Right kidney (tissue), 1 donor: Measurements from ENCODE around the gene IRF8.
A peak's percentile ranks its signal among the peaks of the same experiment; 100 is the strongest.
"Not testable (repeated sequence)": the region's sequence is repeated elsewhere in the genome, so short reads cannot be mapped to it uniquely, and the experiment has no call there.

Experiments
- DNase-seq: peaks from one replicate; pipeline ENCODE4 v3.0.0-alpha.2; 2016

The IRF8 gene

DNA sequence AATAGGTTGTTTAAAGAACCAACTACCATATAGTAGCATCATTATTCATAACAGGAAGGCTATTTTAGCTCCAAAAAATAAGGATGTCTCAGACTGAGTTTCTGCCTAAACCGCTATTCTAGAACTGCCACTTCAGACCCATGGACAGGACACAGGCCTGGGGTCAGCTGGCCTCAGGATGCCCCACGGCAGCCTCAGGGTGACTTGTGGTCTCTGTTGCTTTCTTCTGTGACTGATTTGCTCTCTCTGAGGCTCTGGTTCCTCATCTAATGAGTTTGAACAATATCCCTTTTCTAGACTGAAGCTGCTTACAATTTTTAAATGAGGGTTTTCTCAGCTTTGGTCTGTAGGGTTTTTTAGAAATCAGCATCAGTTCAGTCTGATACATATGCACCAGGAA lies 31.8 kb upstream of the IRF8 start:
- no peak for DNase-seq

DNA sequence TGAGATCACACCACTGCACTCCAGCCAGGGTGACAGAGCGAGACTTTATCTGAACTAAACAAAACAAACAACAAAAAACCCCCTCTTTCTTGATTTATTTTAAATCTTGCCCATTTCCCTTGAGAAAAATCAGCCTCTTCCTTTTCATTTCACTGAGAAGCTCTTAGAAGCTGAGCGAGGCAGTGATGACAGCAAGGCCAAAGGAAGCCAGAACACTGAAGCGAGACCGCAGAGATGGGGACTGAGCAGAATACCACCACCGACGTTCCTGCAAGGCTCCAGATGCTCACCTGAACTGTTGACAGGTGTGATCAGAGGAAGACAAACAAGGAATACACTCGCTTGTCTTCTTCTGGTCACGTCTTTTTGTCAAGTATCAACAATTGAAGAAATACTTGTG lies 30.5 kb upstream of the IRF8 start:
- DNase-seq, result no peak

DNA sequence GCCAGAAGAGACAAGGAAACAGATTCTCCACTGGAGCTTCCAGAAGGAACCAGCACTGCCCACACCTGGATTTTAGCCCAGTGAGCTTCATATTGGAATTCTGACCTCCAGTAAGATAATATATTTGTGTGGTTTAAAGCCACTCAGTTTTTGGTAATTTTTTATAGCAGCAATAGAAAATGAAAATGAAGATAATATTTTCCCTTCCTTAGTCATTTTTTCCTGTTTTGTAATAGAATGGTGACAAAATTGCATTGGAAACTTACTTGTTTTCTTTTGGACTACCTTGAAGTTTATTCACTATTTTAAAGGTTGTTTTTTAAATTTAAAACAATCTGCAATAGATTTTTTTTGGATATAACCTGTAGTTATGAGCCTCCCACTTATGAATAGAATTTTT lies 29.8 kb upstream of the IRF8 start:
- DNase-seq, result no peak

DNA sequence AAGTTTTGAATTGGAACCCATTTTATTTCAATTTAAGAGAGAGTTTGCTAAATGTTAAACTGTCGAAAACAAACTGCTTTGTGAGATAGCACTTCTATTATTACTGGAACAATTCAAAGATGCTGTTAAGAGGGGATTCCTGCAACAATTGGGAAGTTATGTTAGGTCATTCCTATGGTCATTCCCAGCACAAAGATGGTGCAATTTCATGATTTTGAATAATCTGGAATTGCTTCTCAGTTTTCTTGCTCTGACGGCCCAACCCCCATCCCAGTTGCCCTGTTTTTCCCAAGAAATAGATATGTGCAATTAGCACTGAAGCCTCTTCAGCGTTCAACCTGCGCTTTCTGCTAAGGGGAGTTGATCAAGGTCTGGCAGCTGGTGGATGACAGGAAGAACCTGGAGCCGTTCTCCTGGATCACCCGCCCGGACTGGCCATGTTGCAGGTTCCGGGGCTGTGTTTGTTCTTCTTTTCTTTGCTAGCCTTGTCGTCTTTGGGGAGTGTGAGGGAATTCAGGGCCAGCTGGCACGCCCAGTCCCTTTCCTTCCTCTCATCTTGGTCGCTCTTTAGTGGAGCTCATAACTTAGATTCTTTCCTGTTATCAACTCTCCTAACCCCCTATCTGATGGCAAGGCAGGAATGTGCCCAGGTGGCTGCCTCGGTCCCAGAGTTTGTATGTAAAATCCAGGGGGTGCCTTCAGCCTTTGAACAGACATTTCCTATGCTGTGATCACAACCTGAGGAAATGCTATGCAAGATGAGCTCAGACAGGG lies 29.0 kb upstream of the IRF8 start:
- DNase-seq, result peak; percentile 33

DNA sequence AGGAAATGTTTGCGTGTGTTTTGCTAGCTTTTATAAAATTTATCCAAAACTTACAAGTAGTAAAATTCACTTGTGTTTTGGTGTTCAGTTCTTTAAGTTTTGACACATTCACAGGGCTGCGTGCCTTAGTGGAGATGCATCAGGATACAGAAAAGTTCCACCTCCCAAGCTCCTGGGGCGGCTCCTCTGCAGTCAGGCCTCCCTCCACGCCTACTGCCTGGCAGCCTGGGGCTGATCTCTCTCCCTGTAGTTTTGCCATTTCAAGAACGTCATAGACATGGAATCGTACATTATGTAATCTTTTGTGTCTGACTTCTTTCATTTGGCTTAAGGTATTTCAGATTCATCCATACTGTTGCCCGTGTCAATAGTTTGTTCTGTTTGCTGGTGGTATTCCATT lies 27.2 kb upstream of the IRF8 start:
- DNase-seq, result no peak

DNA sequence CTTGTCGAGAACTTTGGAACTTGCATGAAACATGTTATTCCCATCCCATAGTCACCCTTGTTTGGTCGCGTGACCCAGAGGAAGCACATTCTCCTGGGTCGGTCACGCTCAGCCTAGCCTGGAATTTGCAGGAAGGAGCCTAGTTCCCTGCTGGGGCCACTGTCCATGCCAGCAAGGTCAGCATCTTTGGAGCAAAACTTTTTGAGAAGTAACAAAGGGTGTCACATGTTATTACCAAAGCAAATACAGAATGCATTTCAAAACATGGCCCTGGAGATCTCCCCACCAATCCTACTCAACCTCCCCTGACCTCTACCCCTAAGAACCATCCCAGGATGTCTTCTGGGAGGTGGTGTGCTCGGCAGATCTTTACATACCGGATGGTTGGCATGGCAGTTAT lies 26.2 kb upstream of the IRF8 start:
- DNase-seq, result no peak

DNA sequence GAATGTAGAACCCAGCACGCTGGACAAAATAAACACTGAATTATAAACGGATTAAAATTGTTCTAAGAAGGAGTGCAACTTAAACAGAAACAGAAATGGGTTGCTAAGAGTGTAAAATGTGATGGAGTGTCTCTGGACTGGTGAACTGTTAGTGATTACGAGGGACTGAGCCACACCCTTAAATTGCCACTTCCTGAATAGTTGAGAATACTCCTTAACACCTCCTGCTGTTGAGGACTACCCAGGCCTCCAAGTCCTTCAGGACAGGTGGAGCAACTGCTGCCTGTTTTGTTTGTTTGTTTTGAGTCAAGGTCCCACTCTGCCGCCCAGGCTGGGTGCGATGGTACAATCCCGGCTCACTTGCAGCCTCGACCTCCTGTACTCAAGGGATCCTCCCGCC lies 25.8 kb upstream of the IRF8 start:
- DNase-seq, result no peak

DNA sequence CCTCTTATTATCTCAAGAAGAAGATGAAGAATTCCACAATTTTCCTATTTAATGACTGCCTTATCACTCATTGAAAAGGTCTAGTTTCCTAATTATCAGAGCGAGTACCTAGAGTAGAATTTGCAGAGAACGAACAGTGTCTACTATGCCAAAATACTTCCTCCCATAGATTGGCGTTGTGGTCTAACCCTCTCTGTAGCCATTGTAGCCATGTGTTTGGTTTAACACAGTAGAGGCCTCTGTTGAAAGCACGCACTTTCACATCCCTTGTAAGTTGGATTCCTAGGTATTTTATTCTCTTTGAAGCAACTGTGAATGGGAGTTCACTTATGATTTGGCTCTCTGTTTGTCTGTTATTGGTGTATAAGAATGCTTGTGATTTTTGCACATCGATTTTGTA lies 24.9 kb upstream of the IRF8 start:
- DNase-seq, result not testable (repeated sequence)

DNA sequence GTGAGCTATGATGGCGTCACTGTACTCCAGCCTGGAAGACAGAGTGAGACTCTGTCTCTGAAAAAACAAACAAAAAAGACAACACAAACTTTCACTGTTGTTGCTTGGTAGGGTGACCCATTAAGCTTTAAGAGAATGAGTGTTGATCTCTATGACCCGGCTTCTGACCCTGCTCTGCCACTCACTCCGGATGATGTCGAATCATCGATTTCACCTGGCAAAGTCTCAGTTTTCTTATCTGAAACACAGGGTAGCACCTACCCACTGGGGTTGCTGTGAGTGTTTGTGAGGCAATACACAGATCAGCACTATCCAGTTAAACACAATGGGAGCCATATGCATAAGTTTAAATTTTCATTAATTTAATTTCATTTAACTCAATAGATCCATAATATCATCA lies 20.6 kb upstream of the IRF8 start:
- no peak for DNase-seq

DNA sequence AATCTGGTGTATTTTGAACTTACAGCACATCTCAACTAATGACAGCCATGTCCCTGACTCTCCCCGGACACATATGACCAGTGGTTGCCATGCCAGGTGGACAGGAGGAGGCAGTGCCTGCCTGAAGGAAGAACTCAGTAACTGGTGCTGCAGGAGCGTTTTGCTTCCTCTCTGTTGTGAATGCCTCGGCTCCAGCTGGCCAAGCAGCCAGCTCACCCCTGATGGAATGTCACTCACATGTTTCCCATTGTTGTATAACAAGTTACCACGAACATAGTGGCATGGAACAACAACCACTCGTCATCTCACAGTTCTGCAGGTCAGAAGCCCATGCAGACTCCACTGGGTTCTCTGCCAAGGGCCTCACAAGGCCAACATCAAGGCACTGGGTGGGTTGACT lies 20.1 kb upstream of the IRF8 start:
- no peak for DNase-seq

DNA sequence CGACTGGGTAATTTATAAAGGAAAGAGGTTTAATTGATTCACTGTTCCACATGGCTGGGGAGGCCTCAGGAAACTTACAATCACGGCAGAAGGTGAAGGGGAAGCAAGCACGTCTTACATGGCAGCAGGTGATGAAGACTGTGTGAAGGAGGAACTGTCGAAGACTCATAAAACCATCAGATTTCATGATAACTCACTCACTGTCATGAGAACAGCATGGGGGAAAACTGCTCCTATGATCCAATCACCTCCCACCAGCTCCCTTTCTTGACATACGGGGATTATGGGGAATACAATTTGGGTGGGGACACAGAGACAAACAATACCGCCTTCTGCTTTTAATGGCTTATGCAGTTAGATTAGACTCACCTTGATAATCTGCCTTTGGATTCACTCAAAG lies 19.4 kb upstream of the IRF8 start:
- DNase-seq, result no peak

DNA sequence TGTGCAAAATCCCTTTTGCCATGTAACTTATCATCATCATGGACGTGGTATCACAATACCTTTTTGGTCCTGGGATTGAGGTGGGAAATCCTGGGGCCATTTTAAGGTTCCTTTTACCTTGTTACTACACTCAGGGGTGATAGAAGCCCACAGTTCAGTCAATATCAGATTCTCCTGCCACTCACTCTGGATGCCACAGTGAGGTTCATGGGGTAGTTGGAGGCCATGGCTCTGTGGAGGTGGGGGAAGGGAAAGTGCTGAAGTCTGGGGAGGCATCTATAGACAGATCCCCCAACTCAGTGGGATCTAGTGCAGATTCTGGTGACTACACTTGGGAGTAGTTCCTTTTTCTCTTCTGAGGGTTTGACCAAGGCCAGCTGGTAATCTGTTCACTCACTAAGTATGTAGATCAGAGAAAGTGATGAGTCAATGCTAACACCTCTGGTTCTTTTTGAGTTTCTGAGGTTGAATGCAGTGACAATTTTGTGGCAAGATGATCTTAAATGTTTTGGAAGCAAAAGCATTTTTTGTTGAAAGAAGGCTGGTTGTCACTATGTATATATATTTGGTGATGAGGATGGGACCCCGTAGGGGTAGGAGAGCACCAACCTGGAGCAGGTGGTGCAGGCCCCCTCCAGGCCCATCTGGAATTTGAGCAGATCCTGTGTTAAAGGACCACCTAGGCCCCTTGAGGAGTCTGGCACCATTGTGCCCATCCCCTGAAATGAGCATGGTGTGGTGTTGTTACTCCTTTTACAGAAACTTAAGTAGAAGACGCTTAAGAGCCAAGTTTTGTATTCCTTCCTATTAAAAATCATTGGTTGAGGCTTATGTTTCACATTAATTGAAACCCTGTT lies 18.8 kb upstream of the IRF8 start:
- DNase-seq, result no peak

DNA sequence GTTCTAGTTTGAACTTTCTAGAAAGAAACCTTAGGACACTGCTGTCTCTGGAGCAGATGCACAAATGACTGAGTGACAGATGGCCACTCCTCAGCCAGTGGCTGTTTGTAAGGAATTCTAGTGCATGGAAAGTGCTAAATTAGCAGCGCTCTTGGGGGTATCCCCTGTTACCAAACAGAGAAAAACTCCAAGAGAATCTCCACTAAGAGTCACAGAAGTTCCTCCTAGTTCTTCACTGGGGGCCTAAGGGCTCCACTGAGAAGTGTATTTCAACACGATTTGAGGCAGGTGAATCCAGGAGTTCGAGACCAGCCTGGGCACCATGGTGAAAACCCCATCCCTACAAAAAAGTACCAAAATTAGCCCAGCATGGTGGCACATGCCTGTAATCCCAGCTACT lies 18.1 kb upstream of the IRF8 start:
- no peak for DNase-seq

DNA sequence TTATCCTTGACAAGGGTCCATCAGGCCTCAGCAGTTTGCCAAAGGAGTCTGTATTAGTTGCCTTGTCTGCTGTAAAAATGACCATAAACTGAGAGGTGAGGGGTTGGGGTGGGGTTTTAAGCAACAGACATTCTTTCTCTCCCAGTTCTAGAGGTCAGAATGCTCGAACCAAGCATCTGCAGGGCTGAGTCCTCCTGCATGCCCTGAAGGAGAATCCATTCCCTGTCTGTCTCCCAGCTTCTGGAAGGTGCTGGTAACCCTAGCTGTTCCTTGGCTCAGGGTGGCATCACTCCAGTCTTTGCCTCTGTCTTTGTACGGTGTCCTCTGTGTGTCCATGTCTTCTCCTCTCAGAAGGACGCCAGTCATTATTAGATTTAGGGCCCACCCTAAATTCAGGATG lies 17.5 kb upstream of the IRF8 start:
- DNase-seq, result no peak

DNA sequence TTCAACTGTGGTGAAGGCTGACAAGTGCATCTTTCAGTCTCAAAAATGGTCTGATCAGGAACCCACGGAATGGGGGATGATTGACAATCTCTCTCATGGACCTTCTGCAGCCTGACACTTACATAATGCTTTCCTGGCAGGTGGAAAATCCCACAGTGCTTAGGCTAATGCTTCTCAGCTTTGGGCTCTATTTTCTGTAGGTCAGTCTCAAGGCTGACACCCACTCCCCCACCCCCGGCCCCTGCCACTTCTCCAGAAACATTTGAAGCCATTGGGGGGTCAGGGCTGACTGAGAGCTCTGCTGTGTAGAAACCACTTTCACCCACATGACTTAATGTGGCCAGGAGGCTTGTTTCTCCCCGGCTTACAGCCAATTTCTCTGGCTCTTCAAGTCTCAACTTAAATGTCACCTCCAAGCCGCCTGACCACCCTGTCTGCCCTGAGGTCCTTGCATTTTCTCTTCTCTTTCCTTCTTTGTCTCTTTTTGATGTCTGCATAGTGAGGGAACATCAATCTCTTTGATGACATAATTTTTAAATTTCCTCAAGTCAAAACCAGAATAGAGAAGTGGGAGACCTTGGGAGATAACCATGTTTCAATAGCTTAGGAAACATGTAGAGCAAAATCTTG lies 16.7 kb upstream of the IRF8 start:
- DNase-seq, result no peak

DNA sequence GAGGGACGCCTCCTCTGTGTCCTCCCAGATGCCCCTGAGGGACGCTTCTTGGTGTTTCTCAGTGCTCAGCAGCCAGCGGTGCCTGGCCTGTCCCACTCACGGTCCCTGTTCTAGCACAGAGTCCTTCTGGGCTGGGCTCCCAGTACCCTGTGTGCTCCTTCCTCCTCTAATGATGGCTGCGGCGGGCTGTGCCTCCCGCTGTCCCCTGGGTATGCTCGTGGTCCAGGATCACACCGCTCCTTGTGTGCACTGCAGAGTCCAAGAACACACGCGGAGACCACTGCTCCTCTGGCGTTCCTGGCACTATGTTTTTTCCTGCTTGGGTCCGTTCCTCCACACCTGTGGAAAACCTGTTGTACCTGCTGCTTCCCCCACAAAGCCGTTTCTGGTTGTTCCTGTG lies 15.1 kb upstream of the IRF8 start:
- DNase-seq, result no peak

DNA sequence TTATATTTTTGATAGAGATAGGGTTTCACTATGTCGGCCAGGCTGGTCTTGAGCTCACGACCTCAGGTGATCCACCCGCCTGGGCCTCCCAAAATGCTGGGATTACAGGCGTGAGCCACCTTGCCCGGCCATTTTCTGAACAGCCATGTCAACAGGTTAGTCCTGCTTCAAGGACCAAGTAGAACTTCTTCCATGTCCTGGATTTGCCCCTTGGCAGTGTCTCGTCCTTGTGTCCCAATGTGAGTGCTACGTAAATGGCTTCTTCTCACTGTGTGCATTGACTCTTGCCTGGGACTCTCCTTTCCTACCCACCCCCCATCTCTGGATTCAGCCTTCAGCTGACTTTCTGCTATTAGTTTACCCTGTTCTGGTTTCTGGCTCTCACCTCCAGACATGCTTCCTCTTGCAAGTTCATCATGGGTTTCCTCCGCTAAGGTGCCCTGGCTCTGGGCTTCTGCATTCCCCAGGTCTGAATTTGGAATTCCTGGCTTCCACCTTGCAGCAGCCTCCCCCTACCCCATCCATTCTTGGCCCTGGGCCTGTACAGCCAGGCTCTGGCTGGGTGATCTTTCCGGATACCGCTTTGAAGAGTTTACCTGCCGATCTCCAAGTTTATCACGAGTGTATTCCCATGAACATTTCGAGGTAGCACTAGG lies 14.0 kb upstream of the IRF8 start:
- DNase-seq, result no peak

DNA sequence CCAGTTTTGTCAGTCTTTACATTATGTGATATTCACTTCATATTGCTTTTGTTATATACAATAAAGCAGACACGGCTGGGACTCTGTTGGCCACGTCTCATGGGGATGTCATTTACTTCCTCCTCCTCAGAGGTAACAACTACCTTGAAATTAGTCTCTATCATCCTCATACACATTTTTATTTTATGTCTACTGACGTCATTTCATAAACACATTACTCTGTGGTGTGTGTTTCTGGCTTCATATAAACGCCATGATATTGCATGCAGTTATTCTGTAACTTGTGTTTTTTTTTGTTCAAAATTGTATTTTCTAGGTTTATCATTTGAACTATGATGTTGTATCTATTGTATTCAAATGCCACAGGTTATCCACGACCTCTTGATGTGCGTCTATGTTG lies 13.4 kb upstream of the IRF8 start:
- DNase-seq, result no peak

DNA sequence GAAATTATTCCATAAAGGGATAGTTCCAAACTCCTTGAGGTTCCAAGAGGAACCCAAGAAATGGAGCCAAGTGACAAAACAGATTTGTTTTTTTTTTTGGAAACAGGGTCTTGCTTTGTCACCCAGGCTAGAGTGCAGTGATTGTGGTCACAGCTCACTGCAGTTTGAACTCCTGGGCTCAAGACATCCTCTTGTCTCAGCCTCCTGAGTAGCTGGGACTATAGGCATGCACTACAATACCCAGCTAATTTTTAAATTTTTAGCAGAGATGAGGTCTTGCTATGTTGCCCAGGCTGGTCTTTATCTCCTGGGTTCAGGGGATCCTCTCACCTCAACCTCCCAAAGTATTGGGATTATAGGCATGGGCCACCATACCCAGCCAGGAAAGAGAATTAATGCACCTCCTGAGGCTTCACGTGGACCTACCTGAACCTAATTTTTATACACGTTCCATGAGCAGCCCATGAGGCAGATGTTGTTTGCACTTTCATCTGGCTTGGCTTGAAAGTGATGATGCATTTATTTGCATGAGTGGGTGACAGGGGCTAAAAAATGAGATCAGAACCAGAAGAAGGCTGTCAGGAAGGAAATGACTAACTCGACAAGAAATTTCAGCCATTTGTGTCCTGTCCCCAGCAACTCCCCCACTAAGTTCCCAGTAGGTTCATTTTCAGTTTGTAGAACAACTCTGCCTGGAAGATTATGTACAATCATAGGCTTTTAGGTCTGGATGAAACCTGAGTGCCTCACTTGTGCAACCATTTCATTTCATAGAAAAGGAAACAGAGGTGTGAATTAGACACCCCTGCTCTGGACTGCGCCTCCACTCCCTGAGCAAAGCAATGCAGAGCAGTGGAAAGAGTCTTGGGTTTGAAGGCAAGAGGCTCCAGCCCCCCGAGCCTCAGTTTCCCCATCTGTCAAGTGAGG lies 10.3 kb upstream of the IRF8 start:
- no peak for DNase-seq

DNA sequence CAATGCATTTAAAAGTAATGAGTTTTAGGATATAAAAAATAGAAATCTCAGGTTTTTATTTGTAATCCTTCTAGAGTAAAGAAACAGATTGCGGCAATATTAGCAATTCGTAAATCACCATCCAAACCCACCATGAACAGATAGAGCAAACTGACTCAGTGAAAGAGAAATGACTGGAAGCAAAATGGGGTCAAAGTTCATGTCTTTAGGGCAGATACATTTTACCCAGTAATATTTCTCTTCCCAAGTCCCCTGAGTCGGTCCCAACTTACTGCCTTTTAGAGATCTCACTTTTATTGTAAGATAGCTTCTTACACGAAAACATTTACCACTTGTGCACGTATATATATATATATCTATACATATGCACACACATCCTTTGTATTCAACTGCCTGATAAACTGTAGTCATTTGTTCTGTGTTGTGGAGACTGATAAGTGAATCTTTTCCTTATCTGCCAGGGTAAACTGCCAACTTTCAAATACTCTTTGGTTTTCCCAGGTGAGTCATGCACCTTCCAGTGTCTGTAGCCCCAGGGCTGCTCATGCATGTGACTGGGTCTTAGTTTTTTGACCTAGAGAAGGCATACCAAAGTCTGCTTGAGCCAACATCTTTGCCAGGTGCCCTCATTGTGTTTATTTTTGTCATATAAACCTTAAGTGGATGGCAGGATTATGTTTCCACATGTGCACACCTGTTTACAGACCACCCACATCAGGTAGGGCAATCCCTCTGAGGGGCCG lies 7.8 kb upstream of the IRF8 start:
- DNase-seq, result no peak

DNA sequence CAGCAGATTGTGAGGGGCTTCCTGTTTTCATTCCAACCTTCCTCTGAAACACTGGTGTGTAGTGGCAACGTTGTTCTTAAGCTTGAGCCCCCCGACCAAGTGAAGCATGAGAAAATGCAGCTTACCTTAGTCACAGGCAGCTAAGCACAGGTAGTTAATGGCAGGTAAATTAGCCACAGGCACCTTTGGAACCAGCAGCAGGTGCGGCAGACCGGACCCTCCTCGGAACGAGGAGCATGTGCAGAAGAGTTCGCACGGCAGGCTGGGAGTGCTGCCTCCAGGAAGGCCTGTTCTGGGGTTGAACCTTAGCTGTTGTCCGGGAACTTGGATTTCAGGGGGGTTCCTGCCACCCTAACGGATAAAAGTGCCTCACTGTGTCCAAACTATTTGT lies 7.2 kb upstream of the IRF8 start:
- no peak for DNase-seq
